ENCODE results near the gene LIG1.

The LIG1 gene

GRCh38 chr19:48169939-48170803 is at the start of gene LIG1, which contains the start of gene ZSWIM9:
Gene LIG1, minus strand, starts transcription at chr19:48170344. Its CDS starts 4,778 bp downstream, at chr19:48165566.
Gene ZSWIM9, plus strand, starts transcription at chr19:48170680. Its CDS starts 1,123 bp downstream, at chr19:48171803.
- peak; percentile 98 for DNase-seq (ENCODE audit: low spot score)

GRCh38 chr19:48218997-48219396 is 48.9 kb upstream of the LIG1 start:
- no peak for DNase-seq (ENCODE audit: low spot score)

DNA sequence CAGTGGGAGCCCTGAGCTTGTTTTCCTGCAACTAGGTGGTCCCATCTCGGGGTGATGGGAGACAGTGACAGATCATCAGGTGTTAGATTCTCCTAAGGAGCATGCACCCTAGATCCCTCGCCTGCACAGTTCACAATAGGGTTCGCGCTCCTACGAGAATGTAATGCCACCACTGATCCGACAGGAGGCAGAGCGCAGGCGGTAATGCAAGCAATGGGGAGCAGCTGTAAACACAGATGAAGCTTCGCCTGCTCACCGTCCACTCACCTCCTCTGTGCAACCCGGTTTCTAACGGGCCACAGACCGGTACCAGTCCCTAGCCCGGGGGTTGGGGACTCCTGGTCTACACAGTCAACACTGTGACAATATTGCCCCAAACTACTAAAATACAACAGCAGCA is 46.8 kb upstream of the LIG1 start:
- DNase-seq (ENCODE audit: low spot score): no peak

- DNase-seq (ENCODE audit: low spot score): no peak
Observed at GRCh38 chr19:48213959-48214358, 43.8 kb upstream of the LIG1 start.

DNA sequence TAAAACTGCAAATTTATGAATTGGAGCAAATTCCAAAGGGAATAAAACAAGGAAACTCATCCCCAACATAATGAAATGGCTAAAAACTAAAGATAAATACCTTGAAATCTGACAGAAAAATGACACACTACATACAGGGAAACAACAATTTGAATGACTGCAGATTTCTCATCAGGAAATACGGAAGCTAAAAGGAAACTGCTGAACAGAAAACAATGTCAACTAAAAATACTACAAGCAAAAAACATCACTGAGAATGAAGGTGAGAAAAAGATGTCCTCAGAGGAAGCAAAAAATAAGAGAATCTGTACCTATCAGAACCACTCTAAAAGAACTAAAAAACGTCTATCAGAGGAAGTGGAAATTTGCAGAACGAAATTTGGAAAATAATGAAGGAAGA is 39.9 kb upstream of the LIG1 start:
- DNase-seq (ENCODE audit: low spot score): no peak

- DNase-seq (ENCODE audit: low spot score): no peak
Observed at GRCh38 chr19:48206397-48207093, 36.4 kb upstream of the LIG1 start.

DNA sequence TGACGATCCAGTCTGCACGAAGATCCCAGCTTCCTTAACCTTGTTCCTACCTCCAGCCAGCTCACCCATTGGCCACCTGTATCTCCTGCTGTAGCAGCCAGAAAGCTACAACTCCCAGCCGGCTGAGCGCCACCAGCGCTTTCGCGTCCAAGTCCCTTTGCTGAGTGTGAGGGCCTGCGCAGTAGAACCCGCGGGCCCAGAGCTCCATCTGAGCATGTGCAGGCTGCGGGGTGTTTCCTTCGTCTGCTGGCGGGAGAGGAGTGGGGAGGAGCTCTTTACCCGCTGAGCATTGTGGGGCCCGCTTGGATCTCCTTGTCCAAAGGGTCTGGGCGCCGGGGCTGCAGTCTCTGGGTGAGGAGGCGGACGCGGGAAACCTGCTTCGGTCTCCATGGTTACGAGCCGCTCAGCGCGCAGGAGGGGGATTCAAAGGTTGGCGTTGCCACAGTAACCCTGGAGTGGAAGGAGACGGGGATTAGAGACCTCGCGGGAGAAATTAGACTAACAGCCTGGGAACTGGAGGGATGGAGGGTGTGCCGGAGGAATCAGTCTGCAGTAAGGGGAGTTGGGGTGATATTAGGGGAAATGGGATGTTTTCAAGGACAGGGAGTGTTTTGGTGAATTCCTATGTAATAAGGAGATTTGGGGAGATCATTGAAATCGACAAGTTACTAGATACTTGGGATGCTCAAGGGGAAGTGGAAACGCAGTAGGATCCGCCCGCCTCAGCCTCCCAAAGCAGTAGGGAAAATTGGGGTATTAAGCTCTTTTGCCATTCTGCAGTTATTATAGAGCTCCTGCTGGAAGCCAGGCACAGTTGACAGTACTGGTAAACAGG is 33.9 kb upstream of the LIG1 start:
- DNase-seq (ENCODE audit: low spot score): peak; percentile 99

GRCh38 chr19:48203222-48203793 is 33.2 kb upstream of the LIG1 start:
- DNase-seq (ENCODE audit: low spot score): no peak

DNA sequence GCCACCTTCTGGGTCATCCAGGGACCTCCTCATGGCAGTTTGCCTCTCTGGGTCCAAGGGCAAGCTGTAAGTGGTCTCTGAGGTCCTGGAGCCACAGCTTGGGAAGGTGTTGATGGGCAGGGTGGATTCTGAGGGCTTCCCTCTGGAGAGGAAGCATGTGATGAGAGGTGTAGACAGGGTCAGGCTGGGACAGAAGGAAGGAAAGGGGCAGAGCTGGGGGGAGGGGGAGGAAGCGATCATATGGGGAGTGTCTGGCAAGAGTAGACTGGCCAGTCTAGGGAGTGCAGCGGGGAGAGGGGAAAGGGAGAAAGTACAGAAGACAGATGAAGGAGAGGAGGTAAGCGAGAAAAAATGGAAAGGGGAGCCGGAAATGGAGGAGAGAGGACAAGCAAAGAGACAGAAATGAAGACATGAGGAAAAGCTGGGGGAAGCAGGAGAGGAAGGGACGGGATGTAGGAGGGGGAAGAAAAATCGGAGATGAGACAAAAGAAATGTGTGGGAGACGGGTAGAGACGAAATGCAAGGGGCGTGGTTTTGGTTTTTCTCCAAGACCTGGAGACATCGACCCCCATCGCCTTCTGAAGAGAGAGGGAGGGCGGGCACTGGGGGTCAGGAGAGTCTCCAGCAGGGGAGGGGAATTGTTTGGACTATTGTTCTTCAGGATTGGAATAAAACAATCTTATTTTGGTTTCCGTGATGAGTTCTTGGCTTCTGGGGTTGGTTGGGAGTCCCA is 27.0 kb upstream of the LIG1 start:
- DNase-seq (ENCODE audit: low spot score): no peak

DNA sequence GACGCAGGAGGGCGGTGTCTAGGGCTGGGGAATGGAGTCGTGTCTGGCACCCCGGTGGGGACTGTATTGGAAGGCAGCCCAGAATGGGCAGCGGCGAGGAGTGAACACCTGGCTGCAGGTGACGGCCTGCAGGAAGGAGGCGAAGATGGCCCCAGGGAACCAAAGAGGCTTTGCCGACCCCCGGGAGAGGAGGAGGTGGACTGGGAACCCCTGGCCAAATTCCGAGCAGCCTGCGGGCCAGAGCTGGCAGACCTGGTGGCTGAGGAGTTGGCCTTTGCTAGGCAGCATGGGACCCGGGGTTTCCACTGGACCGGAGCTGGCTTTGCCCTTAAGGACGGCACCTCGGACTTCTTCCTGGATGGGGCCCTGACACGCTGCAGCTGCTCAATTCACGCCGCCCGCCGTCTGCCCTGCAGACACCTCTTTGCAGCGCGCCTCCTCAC is 26.2 kb upstream of the LIG1 start:
- no peak for DNase-seq (ENCODE audit: low spot score)

DNA sequence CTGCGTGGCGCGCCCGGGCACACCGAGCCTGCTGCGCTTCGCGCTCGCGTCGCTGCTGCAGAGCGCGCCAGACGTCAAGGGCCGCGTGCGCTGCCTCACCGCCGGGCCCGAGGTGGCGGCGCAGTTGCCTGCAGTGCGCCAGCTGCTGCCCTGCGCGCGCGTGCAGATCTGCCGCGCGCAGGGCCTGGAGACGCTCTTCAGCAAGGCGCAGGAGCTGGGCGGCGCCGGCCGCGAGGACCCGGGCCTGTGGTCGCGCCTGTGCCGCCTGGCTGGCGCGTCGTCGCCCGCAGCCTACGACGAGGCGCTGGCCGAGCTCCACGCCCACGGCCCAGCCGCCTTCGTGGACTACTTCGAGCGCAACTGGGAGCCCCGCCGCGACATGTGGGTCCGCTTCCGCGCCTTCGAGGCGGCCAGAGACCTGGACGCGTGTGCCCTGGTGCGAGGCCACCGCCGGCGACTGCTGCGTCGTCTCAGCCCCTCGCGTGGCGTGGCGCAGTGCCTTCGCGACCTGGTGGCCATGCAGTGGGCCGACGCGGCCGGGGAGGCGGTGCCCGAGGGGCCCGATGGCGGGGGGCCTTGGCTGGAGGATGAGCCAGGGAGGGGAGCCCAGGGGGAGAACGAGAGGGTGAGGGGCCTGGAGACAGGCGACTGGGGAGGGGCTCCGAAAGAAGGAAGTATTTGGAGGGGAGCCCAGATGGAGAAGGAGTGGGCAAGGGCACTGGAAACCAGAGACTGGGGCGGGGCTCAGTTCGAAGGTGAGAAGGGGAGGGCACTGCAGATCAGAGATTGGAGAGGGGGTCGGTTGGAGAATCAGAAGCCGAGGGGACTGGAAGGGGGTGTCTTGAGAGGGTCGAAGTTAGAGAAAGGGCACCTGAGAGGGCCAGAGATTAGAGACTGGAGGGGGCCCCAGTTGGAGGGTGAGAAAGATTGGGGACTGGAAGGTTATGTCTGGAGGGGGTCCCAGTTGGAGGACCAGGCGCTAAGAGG is 25.0 kb upstream of the LIG1 start:
- no peak for DNase-seq (ENCODE audit: low spot score)

- DNase-seq (ENCODE audit: low spot score): peak; percentile 50
Observed at GRCh38 chr19:48194041-48194843, 24.1 kb upstream of the LIG1 start.

DNA sequence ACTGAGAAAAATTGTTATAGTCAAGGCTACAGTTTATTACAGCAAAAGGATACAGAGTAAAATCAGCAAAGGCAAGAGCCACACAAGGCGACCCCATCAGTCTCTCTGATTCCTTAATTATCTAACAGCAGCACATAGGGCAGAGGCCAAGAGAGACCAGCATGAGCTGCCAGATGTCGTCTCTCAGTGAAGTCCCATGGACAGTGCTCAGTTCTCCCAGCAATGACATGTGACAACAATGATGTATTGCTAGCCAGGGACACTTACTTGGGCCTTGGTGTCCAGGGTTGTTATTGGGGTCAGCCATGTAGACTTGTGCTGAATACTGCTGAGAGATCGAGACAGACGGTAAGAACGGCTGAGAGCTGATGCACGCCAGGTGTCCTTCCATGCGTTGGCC is 22.6 kb upstream of the LIG1 start:
- DNase-seq (ENCODE audit: low spot score): no peak

GRCh38 chr19:48190885-48191284 is 20.7 kb upstream of the LIG1 start:
- no peak for DNase-seq (ENCODE audit: low spot score)

- DNase-seq (ENCODE audit: low spot score): no peak
Observed at GRCh38 chr19:48190288-48190884, 20.2 kb upstream of the LIG1 start.

- DNase-seq (ENCODE audit: low spot score): no peak
Observed at GRCh38 chr19:48186541-48186991, 16.4 kb upstream of the LIG1 start.

- DNase-seq (ENCODE audit: low spot score): no peak
Observed at GRCh38 chr19:48186015-48186414, 15.9 kb upstream of the LIG1 start.

DNA sequence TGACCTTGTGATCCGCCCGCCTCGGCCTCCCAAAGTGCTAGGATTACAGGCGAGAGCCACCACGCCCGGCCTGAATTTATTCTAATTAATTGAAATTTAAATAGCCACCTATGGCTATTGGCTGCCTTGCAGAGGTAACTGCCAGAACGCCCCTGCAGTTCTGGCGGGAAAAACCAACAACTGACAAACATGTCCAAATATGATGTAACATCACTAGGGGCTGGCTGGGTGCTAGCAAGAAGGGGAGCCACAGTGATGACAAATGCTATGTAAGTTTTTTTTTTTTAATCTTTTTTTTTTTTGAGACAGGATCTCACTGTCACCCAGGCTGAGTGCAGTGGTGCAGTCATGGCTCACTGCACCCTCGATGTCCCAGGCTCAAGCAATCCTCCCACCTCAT is 13.2 kb upstream of the LIG1 start:
- no peak for DNase-seq (ENCODE audit: low spot score)

DNA sequence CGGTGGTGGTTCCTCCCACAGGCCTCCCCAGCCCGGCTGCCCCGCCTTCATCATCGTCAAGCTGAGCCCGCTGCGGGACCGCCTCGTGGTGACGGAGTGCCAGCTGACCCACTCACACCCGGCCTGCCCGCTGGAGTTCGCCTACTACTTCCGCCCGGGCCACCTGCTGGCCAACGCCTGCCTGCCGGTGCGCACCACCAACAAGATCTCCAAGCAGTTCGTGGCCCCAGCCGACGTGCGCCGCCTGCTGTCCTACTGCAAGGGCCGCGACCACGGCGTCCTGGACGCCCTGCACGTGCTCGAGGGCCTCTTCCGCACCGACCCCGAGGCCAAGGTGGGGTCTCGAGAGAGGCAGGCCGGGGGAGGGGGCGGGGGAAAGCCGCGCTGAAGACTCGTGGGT is 12.3 kb upstream of the LIG1 start:
- no peak for DNase-seq (ENCODE audit: low spot score)
